Natural killer cell (primary cell): Measurements from ENCODE around the gene CA7. TPM values are rescaled to one million over a fixed set of nuclear protein-coding genes. Genes with fewer than 3 reads are reported as not detected.

Experiments used
- ATAC-seq, 3 donors: fragments of 150-1000 bp in 2 of 3; fragments of 200-7000 bp in 1 of 3; cut with Tn5 transposase; 1 replicate in 1 of 3; 2 replicates in 2 of 3; pipeline ENCODE4 v1.10.0; 2021; ENCODE audit warnings: mild to moderate bottlenecking in 2 of 3, moderate library complexity in 2 of 3
- DNase-seq, 2 donors: peaks; one replicate each; pipeline versions ENCODE4 v3.0.0 to v3.0.0-alpha.2; 2013 to 2021; ENCODE audit warnings: mixed read lengths in 1 of 2
- H3K27ac ChIP-seq: one replicate; pipeline ENCODE4 v1.5.1; 2013; ENCODE audit warnings: mild to moderate bottlenecking, low read length
- H3K27me3 ChIP-seq: one replicate; pipeline ENCODE4 v1.6.1; 2013; ENCODE audit warnings: low read length; ENCODE audit not compliant: control insufficient read depth, insufficient read depth
- H3K36me3 ChIP-seq: one replicate; pipeline ENCODE4 v1.6.1; 2013; ENCODE audit warnings: low read length; ENCODE audit not compliant: control insufficient read depth, insufficient read depth
- H3K4me1 ChIP-seq: one replicate; pipeline ENCODE4 v1.6.1; 2013; ENCODE audit warnings: low read length; ENCODE audit not compliant: control insufficient read depth, insufficient read depth
- H3K4me3 ChIP-seq: one replicate; pipeline ENCODE4 v1.5.1; 2013; ENCODE audit warnings: low read length
- H3K9me3 ChIP-seq: one replicate; pipeline ENCODE4 v1.6.1; 2013; ENCODE audit warnings: low read length; ENCODE audit not compliant: control insufficient read depth, insufficient read depth
- H3K27ac Mint-ChIP-seq, 2 donors: one replicate each; pipeline ENCODE4 v1.8.0; 2022; ENCODE audit warnings: mild to moderate bottlenecking in 2 of 2, mixed read lengths in 2 of 2, moderate library complexity in 1 of 2
- H3K27me3 Mint-ChIP-seq, 2 donors: one replicate each; pipeline ENCODE4 v1.8.0; 2022; ENCODE audit warnings: low read depth in 2 of 2, mixed read lengths in 2 of 2
- H3K36me3 Mint-ChIP-seq: one replicate; pipeline ENCODE4 v1.8.0; 2022; ENCODE audit warnings: mixed read lengths
- H3K4me1 Mint-ChIP-seq, 2 donors: one replicate each; pipeline ENCODE4 v1.8.0; 2022; ENCODE audit warnings: mixed read lengths in 2 of 2
- H3K4me3 Mint-ChIP-seq: one replicate; pipeline ENCODE4 v1.8.0; 2022; ENCODE audit warnings: mild to moderate bottlenecking, moderate library complexity, mixed read lengths
- H3K9me3 Mint-ChIP-seq, 2 donors: one replicate each; pipeline ENCODE4 v1.8.0; 2022; ENCODE audit warnings: mixed read lengths in 2 of 2
- WGBS: methylation state at CpG from one replicate; pipeline ENCODE4 v1.1.7; 2013; ENCODE audit warnings: missing lambda C conversion rate; ENCODE audit not compliant: insufficient coverage; 5-methylcytosine and 5-hydroxymethylcytosine counted together
- intact Hi-C: fragments of 100-400 bp; cut with micrococcal nuclease; formaldehyde crosslinking; loops from one replicate; pipeline ENCODE4 v1.14.2; 2022
- total RNA-seq, 4 donors: library from RNA; stranded (reverse); fragments of 120-200 nt in 1 of 4; gene quantifications; one replicate each; pipeline versions ENCODE4 v1.2.3 to v1.2.4, GENCODE V29; 2013 to 2022
- TF ChIP-seq, protein P1 (sequence below): fragments of 200-600 bp; IDR thresholded peaks from one replicate; pipeline ENCODE4 v1.8.0; 2022; ENCODE audit warnings: antibody characterized with exemption

CA7 gene
- total RNA-seq, 3 donors from 2014 or later (not counting 1 experiment from before 2014, with no cell fraction given) = not detected

DNA sequence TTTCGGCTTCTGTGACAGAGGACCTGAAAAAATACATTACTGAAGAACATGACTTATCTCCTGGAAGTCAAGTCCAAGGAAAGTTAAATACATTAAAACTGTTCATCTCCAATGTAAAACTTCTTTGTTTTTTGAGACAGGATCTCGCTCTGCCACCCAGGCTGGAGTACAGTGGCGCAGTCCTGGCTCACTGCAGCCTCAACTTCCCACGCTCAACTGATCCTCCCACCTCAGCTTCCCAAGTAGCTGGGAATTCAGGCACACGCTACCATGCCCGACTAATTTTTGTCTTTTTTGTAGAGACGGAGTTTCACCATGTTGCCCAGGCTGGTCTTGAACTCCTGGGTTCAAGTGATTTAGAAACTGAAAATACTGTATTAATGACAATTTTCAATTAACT, 33.2 kb upstream of the CA7 start:
- H3K9me3 Mint-ChIP-seq = no peaks in the 10 kb centered on the region
- H3K36me3 Mint-ChIP-seq = no peaks in the 10 kb centered on the region
- H3K36me3 ChIP-seq = peaks cover 73% of the 10 kb centered on the region
- no peak for DNase-seq
- no peaks in the 10 kb centered on the region for H3K9me3 ChIP-seq
- intact Hi-C loops = no loop called here
- H3K27ac ChIP-seq = no peak overlapping the region
- TF ChIP-seq, protein P1, sequence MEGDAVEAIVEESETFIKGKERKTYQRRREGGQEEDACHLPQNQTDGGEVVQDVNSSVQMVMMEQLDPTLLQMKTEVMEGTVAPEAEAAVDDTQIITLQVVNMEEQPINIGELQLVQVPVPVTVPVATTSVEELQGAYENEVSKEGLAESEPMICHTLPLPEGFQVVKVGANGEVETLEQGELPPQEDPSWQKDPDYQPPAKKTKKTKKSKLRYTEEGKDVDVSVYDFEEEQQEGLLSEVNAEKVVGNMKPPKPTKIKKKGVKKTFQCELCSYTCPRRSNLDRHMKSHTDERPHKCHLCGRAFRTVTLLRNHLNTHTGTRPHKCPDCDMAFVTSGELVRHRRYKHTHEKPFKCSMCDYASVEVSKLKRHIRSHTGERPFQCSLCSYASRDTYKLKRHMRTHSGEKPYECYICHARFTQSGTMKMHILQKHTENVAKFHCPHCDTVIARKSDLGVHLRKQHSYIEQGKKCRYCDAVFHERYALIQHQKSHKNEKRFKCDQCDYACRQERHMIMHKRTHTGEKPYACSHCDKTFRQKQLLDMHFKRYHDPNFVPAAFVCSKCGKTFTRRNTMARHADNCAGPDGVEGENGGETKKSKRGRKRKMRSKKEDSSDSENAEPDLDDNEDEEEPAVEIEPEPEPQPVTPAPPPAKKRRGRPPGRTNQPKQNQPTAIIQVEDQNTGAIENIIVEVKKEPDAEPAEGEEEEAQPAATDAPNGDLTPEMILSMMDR = no peak
- H3K4me3 Mint-ChIP-seq = no peak overlapping the region
- ATAC-seq = no peak
- no peaks in the 10 kb centered on the region for H3K27me3 ChIP-seq
- H3K27me3 Mint-ChIP-seq = no peaks in the 10 kb centered on the region
- H3K27ac Mint-ChIP-seq = no peak overlapping the region
- no peaks in the 10 kb centered on the region for H3K4me1 Mint-ChIP-seq
- no peak overlapping the region for H3K4me3 ChIP-seq
- H3K4me1 ChIP-seq = no peaks in the 10 kb centered on the region
- 97% methylated on average over 7 of the region's 7 CpGs for WGBS

DNA sequence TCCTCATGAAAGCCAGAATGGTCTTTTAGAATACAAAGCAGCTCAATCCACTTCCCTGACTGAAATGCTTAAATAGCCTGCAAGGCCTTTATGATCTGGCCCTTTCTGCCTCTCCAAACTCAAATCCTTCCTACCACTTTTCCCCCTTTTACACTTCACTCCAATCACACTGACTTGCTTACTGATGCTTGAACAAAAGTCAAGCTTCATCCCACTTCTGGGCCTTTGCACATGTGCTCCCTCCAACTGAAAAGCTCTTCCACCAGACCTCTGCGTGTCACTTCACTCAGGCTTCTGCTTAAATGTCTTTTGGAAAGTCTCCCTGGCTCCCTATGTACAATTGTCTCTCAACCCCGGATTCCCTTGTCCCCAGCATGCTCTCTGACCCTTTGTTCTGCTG, 29.5 kb upstream of the CA7 start:
- H3K36me3 ChIP-seq = peaks cover 78% of the 10 kb centered on the region
- H3K4me3 ChIP-seq = no peak overlapping the region
- H3K9me3 Mint-ChIP-seq = no peaks in the 10 kb centered on the region
- no peaks in the 10 kb centered on the region for H3K4me1 ChIP-seq
- H3K9me3 ChIP-seq = no peaks in the 10 kb centered on the region
- no peak overlapping the region for H3K4me3 Mint-ChIP-seq
- 98% methylated on average over 2 of the region's 2 CpGs for WGBS
- H3K27me3 ChIP-seq = no peaks in the 10 kb centered on the region
- H3K27ac ChIP-seq = no peak overlapping the region
- TF ChIP-seq, protein P1 = no peak
- H3K36me3 Mint-ChIP-seq = peaks cover 22% of the 10 kb centered on the region
- intact Hi-C loops = no loop called here
- ATAC-seq (no peak), DNase-seq (no peak)
- no peaks in the 10 kb centered on the region for H3K27me3 Mint-ChIP-seq
- no peak overlapping the region for H3K27ac Mint-ChIP-seq
- H3K4me1 Mint-ChIP-seq = no peaks in the 10 kb centered on the region

DNA sequence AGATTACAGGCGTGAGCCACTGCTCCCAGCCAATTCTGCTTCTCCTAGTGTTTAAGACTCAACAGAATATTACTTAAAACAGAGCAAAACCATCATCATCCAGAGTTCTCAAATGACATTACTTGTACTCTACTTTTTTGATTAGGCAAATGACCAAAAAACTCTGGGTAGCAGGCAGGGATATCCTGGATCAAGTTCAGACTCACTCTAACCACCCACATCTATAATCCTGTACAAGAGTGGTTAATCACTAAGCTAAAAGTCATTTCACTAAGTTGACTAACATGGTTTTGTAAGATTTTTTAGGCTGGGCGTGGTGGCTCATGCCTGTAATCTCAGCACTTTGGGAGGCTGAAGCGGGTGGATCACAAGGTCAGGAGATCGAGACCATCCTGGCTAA, 20.2 kb upstream of the CA7 start:
- 100% methylated on average over 4 of the region's 4 CpGs for WGBS
- no peak for ATAC-seq
- H3K4me1 Mint-ChIP-seq = peaks cover 20% of the 10 kb centered on the region in 2 donors
- no peak overlapping the region for H3K4me3 ChIP-seq
- no peaks in the 10 kb centered on the region for H3K9me3 Mint-ChIP-seq
- H3K9me3 ChIP-seq = no peaks in the 10 kb centered on the region
- H3K27ac Mint-ChIP-seq = no peak overlapping the region
- TF ChIP-seq, protein P1 = no peak
- no peaks in the 10 kb centered on the region for H3K27me3 Mint-ChIP-seq
- peaks cover 55% of the 10 kb centered on the region for H3K36me3 ChIP-seq
- no peak overlapping the region for H3K4me3 Mint-ChIP-seq
- H3K27ac ChIP-seq = no peak overlapping the region
- H3K36me3 Mint-ChIP-seq = peaks cover 22% of the 10 kb centered on the region
- DNase-seq = no peak
- H3K4me1 ChIP-seq = no peaks in the 10 kb centered on the region
- intact Hi-C loops = no loop called here
- no peaks in the 10 kb centered on the region for H3K27me3 ChIP-seq
